ENCODE results near the gene C10orf90.

C10orf90 gene

DNA sequence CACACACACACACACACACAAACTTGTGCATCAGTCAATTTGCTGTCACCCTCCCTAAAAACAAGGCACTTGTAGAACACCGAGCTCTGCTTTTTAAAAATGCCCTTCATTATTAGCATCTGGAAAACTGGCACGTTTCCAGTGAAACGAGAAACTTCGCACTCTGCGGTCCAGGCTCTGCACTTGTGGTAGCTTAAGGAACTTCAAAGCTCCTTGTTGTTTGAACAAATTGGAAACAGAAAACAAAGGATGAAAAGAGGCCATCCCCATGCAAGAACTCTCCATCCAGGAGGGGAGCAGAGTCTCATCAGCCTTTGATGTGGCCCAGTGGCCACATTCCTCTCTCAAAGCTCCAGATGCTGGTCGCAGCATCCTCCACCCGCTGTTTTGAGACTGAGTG is 105.1 kb downstream of the C10orf90 start:
- no peaks in the 10 kb centered on the region for H3K27me3 ChIP-seq (ENCODE audit: insufficient read depth, low read length, poor library complexity, severe bottlenecking)
- peaks cover 8% of the 10 kb centered on the region; the same call in 1 of the 2 replicates for H3K9me3 ChIP-seq (ENCODE audit: insufficient read depth, low read depth, low read length)

DNA sequence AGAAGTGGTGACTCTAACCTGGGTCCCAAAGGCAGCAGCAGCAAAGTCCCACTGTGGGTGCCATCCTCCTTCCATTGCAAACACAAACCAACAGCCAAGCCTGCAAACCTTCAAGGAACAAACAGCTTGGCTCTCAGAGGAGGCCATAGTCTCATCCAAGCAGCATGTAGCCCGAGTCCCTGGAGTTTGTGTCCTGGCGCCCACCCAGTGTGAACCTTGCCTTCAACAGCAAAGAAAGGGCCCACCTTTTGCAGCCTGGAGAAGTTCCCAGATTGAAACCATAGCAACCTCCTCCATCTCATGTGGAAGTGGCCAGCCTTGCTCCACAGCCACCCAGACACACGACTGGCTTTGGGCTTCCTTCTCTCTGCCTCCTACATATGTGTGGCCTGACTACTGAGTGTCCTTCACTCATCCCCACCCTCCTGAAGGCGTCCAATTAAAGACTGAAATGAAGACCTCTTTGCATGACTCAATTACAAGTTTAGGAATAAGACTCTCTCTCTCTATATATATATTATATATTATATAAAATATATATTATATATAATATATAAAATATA is 106.1 kb downstream of the C10orf90 start:
- Histone ChIP-seq H3K79me2 (ENCODE audit: insufficient read depth, low read length) (no peaks in the 10 kb centered on the region), H3K4me1 (ENCODE audit: insufficient read depth, low read length, poor library complexity, severe bottlenecking) (no peaks in the 10 kb centered on the region), H3K9ac (ENCODE audit: low read depth, low read length, poor library complexity, severe bottlenecking) (no peak overlapping the region), H3K9me2 (replicated peaks; ENCODE audit: low read depth, low read length) (no peaks in the 10 kb centered on the region), H3K4me3 (ENCODE audit: low read length, poor library complexity, severe bottlenecking) (no peak overlapping the region), H3K27me3 (ENCODE audit: insufficient read depth, low read length, poor library complexity, severe bottlenecking) (no peaks in the 10 kb centered on the region), H3K9me3 (ENCODE audit: insufficient read depth, low read depth, low read length) (peaks cover 8% of the 10 kb centered on the region; the same call in 1 of the 2 replicates), H2AFZ (ENCODE audit: low read length) (no peak overlapping the region), H3K4me2 (ENCODE audit: low read depth, low read length, poor library complexity, severe bottlenecking) (no peak overlapping the region), H3K36me3 (ENCODE audit: insufficient read depth, low read length) (no peaks in the 10 kb centered on the region), H4K20me1 (ENCODE audit: insufficient read depth, low read length, poor library complexity, severe bottlenecking) (no peaks in the 10 kb centered on the region), H3F3A (ENCODE audit: low read depth) (no peaks in the 10 kb centered on the region)
- TF ChIP-seq EZH2phosphoT487 (IDR thresholded peaks at IDR 0.05; ENCODE audit: borderline replicate concordance) = no peak
- TF ChIP-seq, protein P1, sequence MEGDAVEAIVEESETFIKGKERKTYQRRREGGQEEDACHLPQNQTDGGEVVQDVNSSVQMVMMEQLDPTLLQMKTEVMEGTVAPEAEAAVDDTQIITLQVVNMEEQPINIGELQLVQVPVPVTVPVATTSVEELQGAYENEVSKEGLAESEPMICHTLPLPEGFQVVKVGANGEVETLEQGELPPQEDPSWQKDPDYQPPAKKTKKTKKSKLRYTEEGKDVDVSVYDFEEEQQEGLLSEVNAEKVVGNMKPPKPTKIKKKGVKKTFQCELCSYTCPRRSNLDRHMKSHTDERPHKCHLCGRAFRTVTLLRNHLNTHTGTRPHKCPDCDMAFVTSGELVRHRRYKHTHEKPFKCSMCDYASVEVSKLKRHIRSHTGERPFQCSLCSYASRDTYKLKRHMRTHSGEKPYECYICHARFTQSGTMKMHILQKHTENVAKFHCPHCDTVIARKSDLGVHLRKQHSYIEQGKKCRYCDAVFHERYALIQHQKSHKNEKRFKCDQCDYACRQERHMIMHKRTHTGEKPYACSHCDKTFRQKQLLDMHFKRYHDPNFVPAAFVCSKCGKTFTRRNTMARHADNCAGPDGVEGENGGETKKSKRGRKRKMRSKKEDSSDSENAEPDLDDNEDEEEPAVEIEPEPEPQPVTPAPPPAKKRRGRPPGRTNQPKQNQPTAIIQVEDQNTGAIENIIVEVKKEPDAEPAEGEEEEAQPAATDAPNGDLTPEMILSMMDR (conservative IDR thresholded peaks at IDR 0.05; ENCODE audit: low read length) = no peak

More for the DNA sequence above, 105.1 kb downstream of the C10orf90 start:
- no peak overlapping the region for H3K4me2 ChIP-seq (ENCODE audit: low read depth, low read length, poor library complexity, severe bottlenecking)
- H3F3A ChIP-seq (ENCODE audit: low read depth) = no peaks in the 10 kb centered on the region
- no peaks in the 10 kb centered on the region for H3K36me3 ChIP-seq (ENCODE audit: insufficient read depth, low read length)
- no peak overlapping the region for H3K4me3 ChIP-seq (ENCODE audit: low read length, poor library complexity, severe bottlenecking)
- H3K9me2 ChIP-seq (replicated peaks; ENCODE audit: low read depth, low read length) = no peaks in the 10 kb centered on the region
- H3K79me2 ChIP-seq (ENCODE audit: insufficient read depth, low read length) = no peaks in the 10 kb centered on the region
- no peaks in the 10 kb centered on the region for H4K20me1 ChIP-seq (ENCODE audit: insufficient read depth, low read length, poor library complexity, severe bottlenecking)
- no peaks in the 10 kb centered on the region for H3K4me1 ChIP-seq (ENCODE audit: insufficient read depth, low read length, poor library complexity, severe bottlenecking)
- TF ChIP-seq, protein P1 (conservative IDR thresholded peaks at IDR 0.05; ENCODE audit: low read length) = no peak
- no peak for TF ChIP-seq EZH2phosphoT487 (IDR thresholded peaks at IDR 0.05; ENCODE audit: borderline replicate concordance)
- no peak overlapping the region for H2AFZ ChIP-seq (ENCODE audit: low read length)
- H3K9ac ChIP-seq (ENCODE audit: low read depth, low read length, poor library complexity, severe bottlenecking) = no peak overlapping the region

DNA sequence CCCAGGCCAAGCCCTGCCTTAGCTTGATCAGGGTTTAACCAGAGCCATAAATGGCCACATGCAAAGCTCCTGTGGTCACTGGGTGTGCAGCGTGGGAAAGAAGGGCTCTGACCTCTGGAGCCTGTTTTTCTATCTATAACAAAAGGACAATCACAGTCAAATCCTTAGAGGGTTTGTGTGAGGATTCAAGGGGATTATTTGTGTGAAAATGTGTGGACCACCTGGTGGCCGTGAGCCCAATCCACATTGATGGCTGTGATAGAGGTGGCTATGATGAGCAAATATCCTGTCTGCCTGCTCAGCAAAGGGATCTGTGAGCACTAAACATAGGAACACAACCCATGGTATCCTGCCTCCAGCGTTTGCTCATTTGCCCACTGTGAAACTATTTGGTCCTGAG is 107.1 kb downstream of the C10orf90 start:
- Histone ChIP-seq H4K20me1 (ENCODE audit: insufficient read depth, low read length, poor library complexity, severe bottlenecking) (no peaks in the 10 kb centered on the region), H3K36me3 (ENCODE audit: insufficient read depth, low read length) (no peaks in the 10 kb centered on the region), H3K9me3 (ENCODE audit: insufficient read depth, low read depth, low read length) (peaks cover 11% of the 10 kb centered on the region; the same call in 1 of the 2 replicates), H3K4me2 (ENCODE audit: low read depth, low read length, poor library complexity, severe bottlenecking) (no peak overlapping the region), H2AFZ (ENCODE audit: low read length) (no peak overlapping the region), H3K9me2 (replicated peaks; ENCODE audit: low read depth, low read length) (no peaks in the 10 kb centered on the region), H3K4me1 (ENCODE audit: insufficient read depth, low read length, poor library complexity, severe bottlenecking) (no peaks in the 10 kb centered on the region), H3F3A (ENCODE audit: low read depth) (no peaks in the 10 kb centered on the region), H3K4me3 (ENCODE audit: low read length, poor library complexity, severe bottlenecking) (no peak overlapping the region), H3K27me3 (ENCODE audit: insufficient read depth, low read length, poor library complexity, severe bottlenecking) (no peaks in the 10 kb centered on the region), H3K79me2 (ENCODE audit: insufficient read depth, low read length) (no peaks in the 10 kb centered on the region), H3K9ac (ENCODE audit: low read depth, low read length, poor library complexity, severe bottlenecking) (no peak overlapping the region)
- TF ChIP-seq, protein P1 (conservative IDR thresholded peaks at IDR 0.05; ENCODE audit: low read length) = no peak
- TF ChIP-seq EZH2phosphoT487 (IDR thresholded peaks at IDR 0.05; ENCODE audit: borderline replicate concordance) = no peak
